PFSK-1 (cell line): ENCODE results near the gene GNPAT.

Experiments used
- FOXP2 ChIP-seq: optimal IDR thresholded peaks from 2 replicates; pipeline ENCODE3; 2011; ENCODE audit warnings: borderline replicate concordance, control low read depth, inconsistent platforms; ENCODE audit not compliant: insufficient read depth; ENCODE audit errors: extremely low read length, extremely low read depth
- POLR2AphosphoS5 ChIP-seq: IDR thresholded peaks from 2 replicates; pipeline ENCODE4 v1.6.1; 2012; ENCODE audit warnings: low read depth, mild to moderate bottlenecking, control low read depth, low read length, moderate library complexity
- REST ChIP-seq, 2 experiments: IDR thresholded peaks; 2 replicates each; pipeline versions ENCODE4 v1.6.1 to v1.8.0; 2011 to 2012; ENCODE audit warnings: low read depth in 2 of 2, low read length in 2 of 2, control low read depth in 1 of 2, inconsistent platforms in 1 of 2, mild to moderate bottlenecking in 1 of 2, moderate library complexity in 1 of 2; ENCODE audit not compliant: insufficient read depth in 1 of 2
- SIN3A ChIP-seq: IDR thresholded peaks from 2 replicates; pipeline ENCODE4 v1.6.1; 2012; ENCODE audit warnings: mild to moderate bottlenecking, low read length, moderate library complexity, borderline replicate concordance; ENCODE audit not compliant: insufficient read depth
- TAF1 ChIP-seq: IDR thresholded peaks from 2 replicates; pipeline ENCODE4 v1.6.1; 2012; ENCODE audit warnings: low read length, control low read depth, borderline replicate concordance; ENCODE audit not compliant: insufficient read depth

Gene GNPAT

GRCh38 chr1:231194843-231195516 lies 46.0 kb upstream of the GNPAT start:
- no peak for TF ChIP-seq SIN3A
- TF ChIP-seq TAF1, result no peak
- no peak for TF ChIP-seq REST (IDR thresholded peaks at IDR 0.05; ENCODE audit: insufficient read depth in 1 of 2, low read depth in 2 of 2, low read length in 2 of 2)
- TF ChIP-seq POLR2AphosphoS5, result no peak

GRCh38 chr1:231196307-231196706 lies 44.7 kb upstream of the GNPAT start:
- no peak for TF ChIP-seq SIN3A
- TF ChIP-seq REST (IDR thresholded peaks at IDR 0.05; ENCODE audit: insufficient read depth in 1 of 2, low read depth in 2 of 2, low read length in 2 of 2), result no peak
- TF ChIP-seq POLR2AphosphoS5, result no peak
- TF ChIP-seq TAF1, result no peak

DNA sequence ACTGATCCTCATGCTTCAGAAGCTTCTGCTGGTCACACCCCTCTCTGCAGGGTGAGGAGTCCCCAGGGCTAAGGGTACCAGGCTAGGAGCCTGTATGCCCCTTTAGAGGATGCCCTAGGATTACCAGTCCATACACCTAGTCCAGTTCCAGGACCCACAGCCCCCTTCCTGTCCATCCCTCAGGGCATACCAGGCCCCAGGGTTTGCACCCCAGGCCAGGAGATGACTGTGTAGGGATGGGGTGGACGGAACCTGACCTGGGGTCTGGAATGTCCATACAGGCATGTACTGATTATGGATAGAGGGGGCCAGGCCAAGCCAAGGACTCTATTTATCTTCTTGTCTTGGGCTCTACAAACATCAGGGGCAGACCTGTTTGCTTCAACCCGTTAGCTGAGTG lies 44.3 kb upstream of the GNPAT start:
- no peak for TF ChIP-seq TAF1
- no peak for TF ChIP-seq SIN3A

GRCh38 chr1:231199868-231200267 lies 41.1 kb upstream of the GNPAT start:
- no peak for TF ChIP-seq TAF1

GRCh38 chr1:231200388-231201031 lies 40.5 kb upstream of the GNPAT start:
- no peak for TF ChIP-seq FOXP2

- no peak for TF ChIP-seq POLR2AphosphoS5
- TF ChIP-seq FOXP2, result no peak
- TF ChIP-seq SIN3A, result no peak
- TF ChIP-seq REST (IDR thresholded peaks at IDR 0.05; ENCODE audit: insufficient read depth in 1 of 2, low read depth in 2 of 2, low read length in 2 of 2), result no peak
- no peak for TF ChIP-seq TAF1
Observed at GRCh38 chr1:231201375-231201978, 39.5 kb upstream of the GNPAT start.
